HFF-Myc (cell line): ENCODE measurements around the gene DNER.

Source experiments
- DNase-seq: peaks from one replicate; pipeline ENCODE4 v3.0.0-alpha.2; 2011; ENCODE audit warnings: low read depth; ENCODE audit errors: extremely low read depth
- H3K4me3 ChIP-seq: replicated peaks from 2 replicates; pipeline ENCODE4 v1.5.1; 2011; ENCODE audit warnings: low read depth, mild to moderate bottlenecking, control low read depth, low read length
- CTCF ChIP-seq: IDR thresholded peaks from 2 replicates; pipeline ENCODE4 v1.5.1; 2012; ENCODE audit warnings: mild to moderate bottlenecking, low read depth, low read length, control low read depth; ENCODE audit errors: missing control alignments

Gene DNER

GRCh38 chr2:229646186-229646723 is 68.1 kb downstream of the DNER start:
- DNase-seq: no peak
- no peak overlapping the region for H3K4me3 ChIP-seq
- TF ChIP-seq CTCF: no peak

GRCh38 chr2:229642371-229642770 is 72.0 kb downstream of the DNER start:
- no peak for TF ChIP-seq CTCF
- DNase-seq: no peak
- no peak overlapping the region for H3K4me3 ChIP-seq

GRCh38 chr2:229641676-229642075 is 72.7 kb downstream of the DNER start:
- DNase-seq: no peak
- H3K4me3 ChIP-seq: no peak overlapping the region
- TF ChIP-seq CTCF: no peak

- no peak for DNase-seq
- TF ChIP-seq CTCF: no peak
- no peak overlapping the region for H3K4me3 ChIP-seq
These were observed 73.7 kb downstream of the DNER start for GRCh38 chr2:229640636-229641035.

GRCh38 chr2:229636571-229636970 is 77.8 kb downstream of the DNER start:
- H3K4me3 ChIP-seq: no peak overlapping the region
- TF ChIP-seq CTCF: no peak
- no peak for DNase-seq

GRCh38 chr2:229635371-229635680 is 79.0 kb downstream of the DNER start:
- no peak overlapping the region for H3K4me3 ChIP-seq
- TF ChIP-seq CTCF: no peak
- no peak for DNase-seq
